Mesendoderm (in vitro differentiated cells): ENCODE data around the gene SHISA2.

Experiments
- DNase-seq: peaks from one replicate; pipeline ENCODE4 v3.0.0; 2013
- H2AK5ac ChIP-seq: 2 replicates; pipeline ENCODE4 v1.6.1; 2013; ENCODE audit warnings: low read length, inconsistent platforms
- H2BK120ac ChIP-seq: 2 replicates; pipeline ENCODE4 v1.6.1; 2013; ENCODE audit warnings: low read depth, mild to moderate bottlenecking, low read length, moderate library complexity, mixed read lengths
- H2BK15ac ChIP-seq: replicated peaks from 2 replicates; pipeline ENCODE4 v1.6.1; 2013; ENCODE audit warnings: low read depth, mild to moderate bottlenecking, moderate library complexity
- H2BK5ac ChIP-seq: 2 replicates; pipeline ENCODE4 v1.6.1; 2013; ENCODE audit warnings: low read length, inconsistent platforms
- H3K18ac ChIP-seq: 2 replicates; pipeline ENCODE4 v1.6.1; 2013; ENCODE audit warnings: mild to moderate bottlenecking, low read length, mixed read lengths
- H3K23ac ChIP-seq: one replicate; pipeline ENCODE4 v1.6.1; 2013; ENCODE audit warnings: low read length
- H3K27ac ChIP-seq: 2 replicates; pipeline ENCODE4 v1.5.1; 2013; ENCODE audit warnings: low read depth, mild to moderate bottlenecking, inconsistent platforms, low read length, moderate library complexity
- H3K27me3 ChIP-seq: 2 replicates; pipeline ENCODE4 v1.6.1; 2013; ENCODE audit warnings: low read length, control low read depth, mild to moderate bottlenecking, inconsistent platforms; ENCODE audit not compliant: insufficient read depth, poor library complexity
- H3K36me3 ChIP-seq: 2 replicates; pipeline ENCODE4 v1.6.1; 2013; ENCODE audit warnings: low read length, inconsistent platforms; ENCODE audit not compliant: control insufficient read depth, insufficient read depth
- H3K4ac ChIP-seq: one replicate; pipeline ENCODE4 v1.6.1; 2013; ENCODE audit warnings: low read depth, mild to moderate bottlenecking, low read length, moderate library complexity
- H3K4me1 ChIP-seq: 2 replicates; pipeline ENCODE4 v1.6.1; 2013; ENCODE audit warnings: low read depth, low read length, inconsistent platforms; ENCODE audit not compliant: control insufficient read depth
- H3K4me2 ChIP-seq: 2 replicates; pipeline ENCODE4 v1.6.1; 2013; ENCODE audit warnings: low read length
- H3K4me3 ChIP-seq: 2 replicates; pipeline ENCODE4 v1.5.1; 2013; ENCODE audit warnings: mild to moderate bottlenecking, low read length
- H3K56ac ChIP-seq: one replicate; pipeline ENCODE4 v1.6.1; 2013; ENCODE audit warnings: low read length
- H3K79me1 ChIP-seq: 2 replicates; pipeline ENCODE4 v1.6.1; 2013; ENCODE audit warnings: low read length, inconsistent platforms
- H3K79me2 ChIP-seq: 2 replicates; pipeline ENCODE4 v1.6.1; 2013; ENCODE audit warnings: mild to moderate bottlenecking, low read length; ENCODE audit not compliant: control insufficient read depth, insufficient read depth
- H3K9ac ChIP-seq: 2 replicates; pipeline ENCODE4 v1.6.1; 2013; ENCODE audit warnings: low read length, inconsistent platforms
- H4K5ac ChIP-seq: one replicate; pipeline ENCODE4 v1.6.1; 2013; ENCODE audit warnings: low read length
- H4K8ac ChIP-seq: one replicate; pipeline ENCODE4 v1.6.1; 2013; ENCODE audit warnings: low read depth, mild to moderate bottlenecking, control low read depth, low read length, moderate library complexity
- WGBS: extraction: QIAGEN DNeasy Blood & Tissue Kit; methylation state at CpG from one replicate; pipeline ENCODE4 v1.1.7; 2013; ENCODE audit warnings: low lambda C conversion rate, missing lambda C conversion rate; ENCODE audit not compliant: insufficient coverage; ENCODE audit errors: extremely low coverage; 5-methylcytosine and 5-hydroxymethylcytosine counted together

SHISA2 gene

DNA sequence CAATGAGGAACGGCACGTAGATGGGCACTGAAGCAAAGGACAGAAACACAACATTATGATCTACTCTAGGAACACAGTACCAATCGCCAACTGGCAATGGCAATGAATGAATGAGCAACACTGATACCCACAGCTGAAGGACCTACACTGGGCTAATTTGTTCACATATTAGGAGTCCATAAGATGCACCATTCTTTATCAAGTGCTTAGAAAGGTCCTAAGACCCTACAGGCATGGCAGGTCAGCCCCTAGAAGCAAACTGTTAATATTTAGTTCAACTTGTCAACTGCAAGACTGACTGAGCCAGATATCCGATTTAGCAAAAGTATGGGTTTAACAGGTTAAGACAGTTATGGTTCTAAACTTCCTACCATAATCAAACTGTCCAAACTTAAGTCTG, 4.8 kb downstream of the SHISA2 start:
- no peaks in the 10 kb centered on the region for H3K79me1 ChIP-seq
- H3K56ac ChIP-seq: no peak overlapping the region
- H4K8ac ChIP-seq: no peak overlapping the region
- H4K5ac ChIP-seq: no peak overlapping the region
- no peak overlapping the region for H3K4me3 ChIP-seq
- H3K27me3 ChIP-seq: peaks cover 14% of the 10 kb centered on the region
- no peak overlapping the region for H2BK5ac ChIP-seq
- H3K79me2 ChIP-seq: no peaks in the 10 kb centered on the region
- no CpG with 5 or more reads among the region's 4 CpGs for WGBS
- H3K36me3 ChIP-seq: no peaks in the 10 kb centered on the region
- no peak for DNase-seq
- H2BK120ac ChIP-seq: no peak overlapping the region
- H2BK15ac ChIP-seq: no peak overlapping the region
- H3K4ac ChIP-seq: no peak overlapping the region
- no peak overlapping the region for H3K23ac ChIP-seq
- no peak overlapping the region for H3K18ac ChIP-seq
- H3K4me2 ChIP-seq: no peak overlapping the region
- H3K4me1 ChIP-seq: no peaks in the 10 kb centered on the region
- no peak overlapping the region for H2AK5ac ChIP-seq
- no peak overlapping the region for H3K27ac ChIP-seq
- H3K9ac ChIP-seq: no peak overlapping the region

DNA sequence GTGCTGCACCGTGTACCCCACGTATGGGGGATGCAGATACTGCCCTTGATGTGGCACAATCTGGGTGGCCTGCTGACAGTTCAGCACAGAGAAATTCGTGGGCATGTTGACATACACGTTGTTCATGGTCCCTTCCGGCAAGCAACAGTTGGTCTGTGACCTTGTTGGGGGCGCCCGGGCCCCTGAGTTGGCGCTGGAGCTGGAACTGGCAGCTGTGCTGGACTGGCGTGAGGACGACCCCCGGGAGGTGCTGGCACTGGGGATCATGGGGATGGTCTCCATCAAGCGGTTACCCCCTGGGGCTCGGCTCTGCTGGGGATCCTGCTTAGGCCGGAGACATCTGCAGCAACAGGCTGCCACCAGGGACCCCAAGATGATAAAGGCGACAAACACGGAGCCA, 5.2 kb downstream of the SHISA2 start:
- no peak overlapping the region for H4K8ac ChIP-seq
- H3K18ac ChIP-seq: no peak overlapping the region
- H3K4ac ChIP-seq: no peak overlapping the region
- H3K79me1 ChIP-seq: no peaks in the 10 kb centered on the region
- H3K23ac ChIP-seq: no peak overlapping the region
- H3K4me2 ChIP-seq: no peak overlapping the region
- no peak overlapping the region for H3K56ac ChIP-seq
- no peak overlapping the region for H2BK5ac ChIP-seq
- H2AK5ac ChIP-seq: no peak overlapping the region
- H3K79me2 ChIP-seq: no peaks in the 10 kb centered on the region
- no CpG with 5 or more reads among the region's 16 CpGs for WGBS
- no peak overlapping the region for H3K27ac ChIP-seq
- no peak for DNase-seq
- H2BK15ac ChIP-seq: no peak overlapping the region
- H3K4me3 ChIP-seq: no peak overlapping the region
- peaks cover 14% of the 10 kb centered on the region for H3K27me3 ChIP-seq
- H3K36me3 ChIP-seq: no peaks in the 10 kb centered on the region
- no peaks in the 10 kb centered on the region for H3K4me1 ChIP-seq
- no peak overlapping the region for H4K5ac ChIP-seq
- no peak overlapping the region for H2BK120ac ChIP-seq
- H3K9ac ChIP-seq: no peak overlapping the region

GRCh38 chr13:26045142-26045541, 6.7 kb downstream of the SHISA2 start:
- no CpG with 5 or more reads among the region's 2 CpGs for WGBS
- DNase-seq: no peak
- H2BK5ac ChIP-seq: no peak overlapping the region
- no peak overlapping the region for H2BK15ac ChIP-seq
- no peak overlapping the region for H3K9ac ChIP-seq
- H3K18ac ChIP-seq: no peak overlapping the region
- H3K4ac ChIP-seq: no peak overlapping the region
- H3K56ac ChIP-seq: no peak overlapping the region
- H3K23ac ChIP-seq: no peak overlapping the region
- no peak overlapping the region for H3K4me3 ChIP-seq
- H3K79me2 ChIP-seq: no peaks in the 10 kb centered on the region
- H3K36me3 ChIP-seq: no peaks in the 10 kb centered on the region
- H3K79me1 ChIP-seq: no peaks in the 10 kb centered on the region
- no peak overlapping the region for H4K5ac ChIP-seq
- H2BK120ac ChIP-seq: no peak overlapping the region
- no peak overlapping the region for H4K8ac ChIP-seq
- no peak overlapping the region for H3K27ac ChIP-seq
- no peak overlapping the region for H2AK5ac ChIP-seq
- peaks cover 7% of the 10 kb centered on the region for H3K27me3 ChIP-seq
- H3K4me2 ChIP-seq: no peak overlapping the region
- H3K4me1 ChIP-seq: no peaks in the 10 kb centered on the region

DNA sequence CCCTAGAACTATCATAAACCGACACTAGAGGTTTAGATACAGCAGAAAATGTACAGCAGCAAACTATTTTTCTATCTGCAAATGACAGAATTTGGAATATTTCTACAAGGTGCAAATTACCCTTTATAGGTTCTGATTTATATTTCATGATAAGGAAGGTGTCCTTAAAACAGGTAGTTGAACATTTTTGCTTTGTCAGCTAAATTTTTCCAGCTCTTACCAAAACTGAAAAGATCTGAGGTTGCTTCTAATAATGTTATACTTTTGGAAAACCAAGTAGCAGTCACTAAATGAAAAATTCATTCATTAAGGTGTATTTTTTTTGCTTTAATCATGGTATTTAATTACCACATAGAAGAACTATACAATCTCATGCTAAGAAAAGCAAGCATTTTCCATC, 9.0 kb downstream of the SHISA2 start:
- H3K27me3 ChIP-seq: no peaks in the 10 kb centered on the region
- no CpG with 5 or more reads among the region's 1 CpG for WGBS
- no peak overlapping the region for H2BK120ac ChIP-seq
- no peak overlapping the region for H3K18ac ChIP-seq
- H3K4me2 ChIP-seq: no peak overlapping the region
- H4K5ac ChIP-seq: no peak overlapping the region
- no peak overlapping the region for H4K8ac ChIP-seq
- no peak overlapping the region for H2BK5ac ChIP-seq
- H3K56ac ChIP-seq: no peak overlapping the region
- no peak overlapping the region for H3K23ac ChIP-seq
- no peak overlapping the region for H3K9ac ChIP-seq
- no peak overlapping the region for H3K27ac ChIP-seq
- H3K36me3 ChIP-seq: no peaks in the 10 kb centered on the region
- no peaks in the 10 kb centered on the region for H3K79me1 ChIP-seq
- no peak for DNase-seq
- H3K4ac ChIP-seq: no peak overlapping the region
- no peak overlapping the region for H3K4me3 ChIP-seq
- H2BK15ac ChIP-seq: no peak overlapping the region
- no peaks in the 10 kb centered on the region for H3K79me2 ChIP-seq
- H3K4me1 ChIP-seq: no peaks in the 10 kb centered on the region
- H2AK5ac ChIP-seq: no peak overlapping the region

GRCh38 chr13:26041444-26041843, 10.4 kb downstream of the SHISA2 start:
- no peak overlapping the region for H3K18ac ChIP-seq
- no peak for DNase-seq
- no peaks in the 10 kb centered on the region for H3K36me3 ChIP-seq
- no CpG with 5 or more reads among the region's 3 CpGs for WGBS
- H3K4me2 ChIP-seq: no peak overlapping the region
- H3K79me1 ChIP-seq: no peaks in the 10 kb centered on the region
- H3K27me3 ChIP-seq: no peaks in the 10 kb centered on the region
- no peak overlapping the region for H3K4ac ChIP-seq
- H2BK120ac ChIP-seq: no peak overlapping the region
- no peak overlapping the region for H3K56ac ChIP-seq
- no peak overlapping the region for H4K5ac ChIP-seq
- H3K4me3 ChIP-seq: no peak overlapping the region
- no peak overlapping the region for H2AK5ac ChIP-seq
- no peak overlapping the region for H3K9ac ChIP-seq
- no peak overlapping the region for H4K8ac ChIP-seq
- no peaks in the 10 kb centered on the region for H3K79me2 ChIP-seq
- no peak overlapping the region for H3K23ac ChIP-seq
- no peak overlapping the region for H3K27ac ChIP-seq
- no peaks in the 10 kb centered on the region for H3K4me1 ChIP-seq
- no peak overlapping the region for H2BK15ac ChIP-seq
- H2BK5ac ChIP-seq: no peak overlapping the region

GRCh38 chr13:26038931-26039475, 12.8 kb downstream of the SHISA2 start:
- H3K79me1 ChIP-seq: no peaks in the 10 kb centered on the region
- DNase-seq: no peak
- H3K36me3 ChIP-seq: no peaks in the 10 kb centered on the region
- H2BK5ac ChIP-seq: no peak overlapping the region
- no peak overlapping the region for H3K23ac ChIP-seq
- H3K4me3 ChIP-seq: no peak overlapping the region
- no peak overlapping the region for H2BK120ac ChIP-seq
- H3K4me1 ChIP-seq: no peaks in the 10 kb centered on the region
- no peak overlapping the region for H3K56ac ChIP-seq
- no peak overlapping the region for H3K27ac ChIP-seq
- no peak overlapping the region for H3K9ac ChIP-seq
- WGBS: no CpG with 5 or more reads among the region's 8 CpGs
- no peak overlapping the region for H4K8ac ChIP-seq
- H2AK5ac ChIP-seq: no peak overlapping the region
- H3K4me2 ChIP-seq: no peak overlapping the region
- H2BK15ac ChIP-seq: no peak overlapping the region
- no peak overlapping the region for H4K5ac ChIP-seq
- no peaks in the 10 kb centered on the region for H3K79me2 ChIP-seq
- no peaks in the 10 kb centered on the region for H3K27me3 ChIP-seq
- no peak overlapping the region for H3K4ac ChIP-seq
- H3K18ac ChIP-seq: no peak overlapping the region
